ENCODE data around the gene LIPE.

DNA sequence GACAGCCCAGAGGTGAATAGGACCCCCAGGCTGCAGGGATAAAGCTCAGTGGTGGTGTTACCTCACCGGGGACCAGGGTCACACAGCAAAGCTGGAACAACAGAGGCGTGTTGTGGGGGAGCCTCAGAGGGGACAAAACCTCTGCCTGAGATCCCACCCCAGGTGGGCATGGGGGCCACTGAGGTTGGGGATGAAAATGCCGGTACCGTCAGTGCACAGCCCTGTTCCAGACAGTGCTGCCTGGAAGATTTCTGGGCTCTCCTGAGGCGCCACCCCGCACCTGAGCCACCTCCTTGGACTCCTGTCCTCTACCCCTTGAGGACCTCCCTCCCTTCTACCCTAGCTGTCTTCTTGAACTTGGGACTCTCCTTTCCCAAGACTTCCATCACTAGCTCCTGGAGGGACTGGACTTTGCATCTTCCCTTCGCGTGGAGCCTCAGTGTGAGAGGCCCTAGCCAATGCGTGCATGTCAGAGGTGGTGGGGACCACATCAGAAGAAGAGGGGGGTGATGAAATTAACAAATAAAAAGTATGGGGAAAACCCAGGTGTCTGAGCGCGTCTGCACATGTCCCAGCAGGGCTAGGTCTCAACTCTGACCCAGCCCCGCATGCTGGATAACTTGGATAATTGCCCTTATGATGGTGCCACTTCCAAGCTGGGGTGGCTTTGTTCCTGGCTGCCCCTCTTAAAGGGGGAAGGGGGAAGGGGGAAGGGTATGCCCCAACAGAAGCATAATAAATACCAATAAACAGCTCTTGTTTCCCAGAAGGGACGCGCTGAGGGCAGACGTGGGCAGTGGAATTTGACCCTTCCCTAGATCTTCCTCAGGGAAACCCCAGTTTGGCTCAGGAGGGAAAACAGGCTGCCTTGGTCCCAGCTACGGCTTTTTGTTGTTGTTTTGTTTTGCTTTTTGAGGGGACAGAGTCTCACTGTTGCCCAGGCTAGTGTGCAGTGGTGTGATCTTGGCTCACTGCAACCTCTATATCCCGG is 48.7 kb downstream of the LIPE start:
- TF ChIP-seq, protein P1, sequence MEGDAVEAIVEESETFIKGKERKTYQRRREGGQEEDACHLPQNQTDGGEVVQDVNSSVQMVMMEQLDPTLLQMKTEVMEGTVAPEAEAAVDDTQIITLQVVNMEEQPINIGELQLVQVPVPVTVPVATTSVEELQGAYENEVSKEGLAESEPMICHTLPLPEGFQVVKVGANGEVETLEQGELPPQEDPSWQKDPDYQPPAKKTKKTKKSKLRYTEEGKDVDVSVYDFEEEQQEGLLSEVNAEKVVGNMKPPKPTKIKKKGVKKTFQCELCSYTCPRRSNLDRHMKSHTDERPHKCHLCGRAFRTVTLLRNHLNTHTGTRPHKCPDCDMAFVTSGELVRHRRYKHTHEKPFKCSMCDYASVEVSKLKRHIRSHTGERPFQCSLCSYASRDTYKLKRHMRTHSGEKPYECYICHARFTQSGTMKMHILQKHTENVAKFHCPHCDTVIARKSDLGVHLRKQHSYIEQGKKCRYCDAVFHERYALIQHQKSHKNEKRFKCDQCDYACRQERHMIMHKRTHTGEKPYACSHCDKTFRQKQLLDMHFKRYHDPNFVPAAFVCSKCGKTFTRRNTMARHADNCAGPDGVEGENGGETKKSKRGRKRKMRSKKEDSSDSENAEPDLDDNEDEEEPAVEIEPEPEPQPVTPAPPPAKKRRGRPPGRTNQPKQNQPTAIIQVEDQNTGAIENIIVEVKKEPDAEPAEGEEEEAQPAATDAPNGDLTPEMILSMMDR (conservative IDR thresholded peaks at IDR 0.05): no peak
- no peak for TF ChIP-seq ZFX (IDR thresholded peaks at IDR 0.05)

All from C4-2B (cell line).